GM21529 (cell line): ENCODE results near the gene SEC22B.
"Not testable (repeated sequence)": the region's sequence is repeated elsewhere in the genome, so short reads cannot be mapped to it uniquely, and the experiment has no call there.

Experiments
- ATAC-seq: cut with Tn5 transposase; IDR thresholded peaks from one replicate; pipeline ENCODE4 v1.9.1; 2021; ENCODE audit not compliant: unreplicated experiment

SEC22B gene

GRCh38 chr1:120145806-120146205, 30.5 kb downstream of the SEC22B start:
- not testable (repeated sequence) for ATAC-seq

- ATAC-seq = not testable (repeated sequence)
Measured at GRCh38 chr1:120144626-120145025, 31.7 kb downstream of the SEC22B start.

GRCh38 chr1:120144169-120144568, 32.2 kb downstream of the SEC22B start:
- ATAC-seq = not testable (repeated sequence)

- not testable (repeated sequence) for ATAC-seq
Measured at GRCh38 chr1:120143334-120143733, 33.0 kb downstream of the SEC22B start.

GRCh38 chr1:120142512-120143263, 33.6 kb downstream of the SEC22B start:
- ATAC-seq = peak; percentile 99

DNA sequence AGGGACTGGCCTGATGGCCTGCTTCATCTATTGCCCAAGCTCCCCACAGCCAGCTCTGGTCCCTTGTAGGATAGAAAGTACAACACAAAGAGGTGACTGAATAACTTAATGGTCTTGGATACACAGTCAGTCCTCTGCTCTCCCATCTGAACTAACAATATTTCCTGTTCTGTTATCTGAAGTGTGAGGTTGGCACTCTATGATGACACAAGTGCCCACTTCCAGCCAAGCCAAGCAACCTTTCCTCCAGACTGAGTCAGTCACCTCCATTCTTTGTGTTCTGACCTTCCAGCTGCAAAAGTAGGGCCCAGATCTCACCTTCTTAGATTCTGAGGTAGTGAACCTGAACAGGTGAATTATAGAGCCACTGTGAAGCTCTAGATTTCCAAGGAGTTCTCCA, 34.5 kb downstream of the SEC22B start:
- ATAC-seq = not testable (repeated sequence)

GRCh38 chr1:120140656-120141265, 35.6 kb downstream of the SEC22B start:
- ATAC-seq = not testable (repeated sequence)

DNA sequence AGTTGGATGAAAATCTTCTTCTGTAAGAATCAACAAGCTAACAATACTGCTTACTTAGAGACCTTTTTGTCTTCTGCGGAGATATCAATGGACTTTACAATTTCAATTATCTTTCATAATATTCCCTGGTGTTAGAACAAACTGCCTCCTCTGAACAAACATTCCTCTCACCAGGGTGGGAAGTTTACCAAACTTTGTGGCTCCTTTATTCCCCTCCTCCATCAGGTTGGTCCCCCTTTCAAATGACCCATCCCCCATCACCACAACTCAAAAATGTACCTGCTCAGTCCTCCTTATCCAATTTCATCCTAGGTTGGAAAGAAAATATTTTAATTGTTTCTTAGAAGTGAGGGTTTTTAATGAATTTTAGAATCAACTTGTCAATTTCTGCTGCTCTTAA, 40.2 kb downstream of the SEC22B start:
- not testable (repeated sequence) for ATAC-seq

GRCh38 chr1:120133928-120134325, 42.4 kb downstream of the SEC22B start:
- ATAC-seq = not testable (repeated sequence)

GRCh38 chr1:120133228-120133927, 42.9 kb downstream of the SEC22B start:
- no peak for ATAC-seq

DNA sequence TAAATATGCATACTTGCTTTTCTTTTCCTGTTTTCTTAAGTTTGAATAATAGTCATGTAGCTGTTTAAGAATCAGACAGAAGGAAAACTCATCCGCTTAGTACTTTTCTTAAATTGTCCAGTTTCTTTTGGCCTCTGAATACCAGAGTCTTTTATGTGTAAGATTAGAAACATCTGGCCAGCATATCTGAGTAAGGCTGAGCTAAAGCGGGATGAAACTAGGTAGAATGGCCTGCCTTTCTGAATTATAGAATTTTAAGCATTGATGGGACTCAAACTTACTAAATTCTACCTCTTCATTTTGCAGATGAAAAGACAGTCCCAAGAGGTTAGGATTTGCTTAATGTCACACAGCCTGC, 43.9 kb downstream of the SEC22B start:
- not testable (repeated sequence) for ATAC-seq

DNA sequence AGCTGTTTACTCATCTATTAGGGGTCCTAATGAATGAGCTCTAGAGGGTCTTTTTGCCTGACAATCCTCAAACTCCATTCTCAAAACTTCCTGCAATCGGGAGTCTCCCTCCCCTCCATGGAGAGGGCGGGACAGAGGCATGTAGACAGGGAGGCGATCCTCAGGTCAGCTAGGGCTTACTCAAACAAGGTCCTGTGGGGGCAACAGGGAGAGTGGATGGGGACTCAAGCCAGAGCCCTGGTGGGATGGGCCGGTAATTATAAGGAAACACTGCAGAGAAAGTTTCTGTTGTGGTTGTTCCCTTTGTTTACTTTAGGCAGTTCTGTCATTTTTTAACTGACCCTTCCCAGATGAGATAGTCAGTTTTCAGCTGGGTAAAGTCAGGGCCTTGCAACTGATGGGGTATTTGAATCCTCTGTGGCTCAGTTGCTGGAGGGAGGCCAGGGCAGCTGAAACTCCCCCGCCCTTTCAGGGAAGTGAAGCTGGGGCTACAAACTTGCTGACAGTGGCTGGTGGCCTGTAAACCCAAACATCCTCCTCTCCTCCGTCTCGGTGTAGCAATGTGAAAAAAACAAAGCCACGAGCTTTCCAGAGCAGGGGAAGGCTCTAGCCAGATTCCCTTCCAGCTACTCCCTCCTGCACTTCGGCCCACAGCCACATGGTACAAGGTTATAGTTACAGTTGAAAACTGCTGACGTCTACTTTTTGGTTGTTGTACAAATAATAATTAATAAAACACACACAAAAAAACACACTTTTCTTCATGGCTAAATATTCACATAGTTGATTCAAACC, 44.5 kb downstream of the SEC22B start:
- ATAC-seq = peak; percentile 89

GRCh38 chr1:120127921-120128320, 48.4 kb downstream of the SEC22B start:
- not testable (repeated sequence) for ATAC-seq

GRCh38 chr1:120126216-120126615, 50.1 kb downstream of the SEC22B start:
- not testable (repeated sequence) for ATAC-seq

- not testable (repeated sequence) for ATAC-seq
Measured at GRCh38 chr1:120124628-120125027, 51.7 kb downstream of the SEC22B start.

GRCh38 chr1:120123813-120124510, 52.4 kb downstream of the SEC22B start:
- ATAC-seq = peak; percentile 40

DNA sequence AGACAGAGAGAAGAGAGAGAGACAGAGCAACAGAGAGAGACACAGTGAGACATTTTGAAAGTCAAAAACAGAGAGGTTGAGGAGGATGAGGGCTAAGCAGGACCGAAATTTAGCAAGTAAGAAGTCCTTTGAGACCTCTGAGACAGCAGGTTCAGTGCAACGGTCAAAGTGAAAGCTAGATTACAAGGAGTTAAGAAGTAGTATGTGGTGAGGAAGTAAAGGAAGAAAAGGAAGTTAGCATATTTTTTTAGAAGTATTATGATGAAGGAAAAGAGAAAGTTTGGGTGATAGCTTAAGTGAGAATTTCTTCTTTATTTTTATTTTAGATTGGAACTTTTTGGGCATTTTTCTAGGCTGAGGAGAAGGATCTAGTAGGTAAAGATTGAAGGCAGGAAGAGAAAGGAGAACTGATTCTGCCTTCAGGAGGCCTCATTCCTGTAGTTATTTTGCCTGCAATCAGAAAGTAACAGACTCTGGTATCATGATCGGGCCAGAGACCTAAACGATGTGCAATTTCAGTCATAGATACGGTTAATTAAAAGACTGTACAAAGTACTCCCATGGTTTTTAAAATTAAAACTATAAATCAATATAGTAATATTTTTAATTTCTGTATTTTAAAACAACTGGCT, 53.9 kb downstream of the SEC22B start:
- ATAC-seq = peak; percentile 88

DNA sequence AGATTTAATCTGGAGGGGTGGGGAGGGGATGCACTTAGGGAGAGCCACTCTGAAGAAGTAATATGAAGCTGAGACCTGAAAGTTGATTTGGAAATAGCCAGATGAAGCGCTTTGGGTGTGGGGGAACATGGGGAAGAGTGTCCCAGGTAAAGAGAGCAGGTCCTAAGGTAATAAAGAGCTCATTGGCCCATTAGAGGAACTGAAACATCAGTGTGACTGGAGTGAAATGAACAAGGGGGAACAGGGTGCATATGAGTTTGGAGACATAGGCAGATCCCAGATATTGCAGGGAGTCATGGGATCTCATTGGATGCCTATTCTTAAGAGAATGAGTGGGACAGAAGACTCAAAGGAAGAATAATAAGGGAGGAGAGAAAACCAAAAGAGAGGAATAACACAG, 54.5 kb downstream of the SEC22B start:
- ATAC-seq = not testable (repeated sequence)

GRCh38 chr1:120120525-120120924, 55.8 kb downstream of the SEC22B start:
- ATAC-seq = not testable (repeated sequence)
